GM21390 (cell line): ENCODE measurements around the gene TMEM156.
"Not testable (repeated sequence)": the region's sequence is repeated elsewhere in the genome, so short reads cannot be mapped to it uniquely, and the experiment has no call there.

Experiments
- ATAC-seq: cut with Tn5 transposase; IDR thresholded peaks from one replicate; pipeline ENCODE4 v1.9.1; 2021; ENCODE audit not compliant: unreplicated experiment

TMEM156 gene

GRCh38 chr4:39043861-39044363 is 11.7 kb upstream of the TMEM156 start:
- ATAC-seq = no peak

- ATAC-seq = no peak
Observed at GRCh38 chr4:39043058-39043860, 11.1 kb upstream of the TMEM156 start.

GRCh38 chr4:39042366-39042765 is 10.2 kb upstream of the TMEM156 start:
- no peak for ATAC-seq

- ATAC-seq = no peak
Observed at GRCh38 chr4:39039108-39039507, 6.9 kb upstream of the TMEM156 start.

- no peak for ATAC-seq
Observed at GRCh38 chr4:39037941-39038340, 5.7 kb upstream of the TMEM156 start.

- no peak for ATAC-seq
Observed at GRCh38 chr4:39037491-39037825, 5.2 kb upstream of the TMEM156 start.

GRCh38 chr4:39036172-39036571 is 4.0 kb upstream of the TMEM156 start:
- ATAC-seq = no peak

GRCh38 chr4:39031590-39032020 is 604 bp downstream of the TMEM156 start:
- not testable (repeated sequence) for ATAC-seq

- ATAC-seq = no peak
Observed at GRCh38 chr4:39030725-39031124, 1.5 kb downstream of the TMEM156 start.

GRCh38 chr4:39029752-39030694 is 2.2 kb downstream of the TMEM156 start:
- ATAC-seq = no peak

- ATAC-seq = no peak
Observed at GRCh38 chr4:39026096-39026495, 6.1 kb downstream of the TMEM156 start.

- ATAC-seq = no peak
Observed at GRCh38 chr4:39025552-39026085, 6.6 kb downstream of the TMEM156 start.

GRCh38 chr4:39024311-39024865 is 7.8 kb downstream of the TMEM156 start:
- no peak for ATAC-seq

- no peak for ATAC-seq
Observed at GRCh38 chr4:39023059-39023458, 9.2 kb downstream of the TMEM156 start.

GRCh38 chr4:39022241-39022640 is 10.0 kb downstream of the TMEM156 start:
- no peak for ATAC-seq

GRCh38 chr4:39021631-39022030 is 10.6 kb downstream of the TMEM156 start:
- ATAC-seq = no peak

GRCh38 chr4:39020130-39020529 is 12.1 kb downstream of the TMEM156 start:
- ATAC-seq = no peak

- ATAC-seq = no peak
Observed at GRCh38 chr4:39014028-39014427, 18.2 kb downstream of the TMEM156 start.

GRCh38 chr4:39004758-39005157 is 27.5 kb downstream of the TMEM156 start:
- ATAC-seq = no peak

- not testable (repeated sequence) for ATAC-seq
Observed at GRCh38 chr4:39002058-39002457, 30.2 kb downstream of the TMEM156 start.

- ATAC-seq = no peak
Observed at GRCh38 chr4:38995660-38996005, 36.6 kb downstream of the TMEM156 start.
